Uterus (tissue), 2 donors: Measurements from ENCODE around the gene PACS1.

Source experiments
- CTCF ChIP-seq, 4 experiments: fragments of 200-600 bp in 2 of 4; fragments of 450-650 bp in 2 of 4; sonication (generic) in 2 of 4; IDR thresholded peaks; one replicate each; pipeline ENCODE4 v1.5.1; 2016 to 2019; ENCODE audit warnings: antibody characterized with exemption in 4 of 4, mild to moderate bottlenecking in 2 of 4, moderate library complexity in 1 of 4
- POLR2A ChIP-seq, 2 donors: fragments of 450-650 bp; IDR thresholded peaks; one replicate each; pipeline ENCODE4 v1.6.1; 2016; ENCODE audit warnings: antibody characterized with exemption in 2 of 2, mild to moderate bottlenecking in 1 of 2, moderate library complexity in 1 of 2

- TF ChIP-seq POLR2A (IDR thresholded peaks at IDR 0.05): no peak
- TF ChIP-seq CTCF (IDR thresholded peaks at IDR 0.05): no peak
Observed at GRCh38 chr11:66048547-66049323, 21.3 kb upstream of the PACS1 start, which contains the start of gene GAL3ST3.
